OCI-LY1 (cell line): ENCODE data around the gene POU4F3.

Experiments
- H2AFZ ChIP-seq: fragments of 200-600 bp; sonication (generic), shearing (Covaris generic); 2 replicates; pipeline ENCODE4 v1.6.0; 2014; ENCODE audit warnings: antibody characterized with exemption, mild to moderate bottlenecking, low read length
- H3F3A ChIP-seq: fragments of 200-600 bp; sonication (generic), shearing (Covaris generic); 2 replicates; pipeline ENCODE4 v1.6.0; 2014; ENCODE audit warnings: mild to moderate bottlenecking, antibody characterized with exemption, low read length, moderate library complexity; ENCODE audit not compliant: insufficient read depth
- H3K27ac ChIP-seq: fragments of 200-600 bp; sonication (generic); 2 replicates; pipeline ENCODE4 v1.5.1; 2014; ENCODE audit warnings: low read length, mixed run types, mild to moderate bottlenecking, low read depth; ENCODE audit not compliant: poor library complexity, severe bottlenecking
- H3K27me3 ChIP-seq: fragments of 200-600 bp; sonication (generic); 2 replicates; pipeline ENCODE4 v1.6.0; 2014; ENCODE audit warnings: antibody characterized with exemption, mild to moderate bottlenecking, low read length, moderate library complexity; ENCODE audit not compliant: insufficient read depth
- H3K36me3 ChIP-seq: fragments of 200-600 bp; sonication (generic); 2 replicates; pipeline ENCODE4 v1.6.1; 2014; ENCODE audit warnings: mild to moderate bottlenecking, antibody characterized with exemption, low read length, moderate library complexity, mixed read lengths; ENCODE audit not compliant: insufficient read depth
- H3K4me1 ChIP-seq: fragments of 200-600 bp; sonication (generic); 2 replicates; pipeline ENCODE4 v1.5.1; 2014; ENCODE audit warnings: mild to moderate bottlenecking, low read length, moderate library complexity; ENCODE audit not compliant: insufficient read depth, severe bottlenecking
- H3K4me2 ChIP-seq: fragments of 200-600 bp; sonication (generic), shearing (Covaris generic); 2 replicates; pipeline ENCODE4 v1.6.1; 2014; ENCODE audit warnings: low read length
- H3K4me3 ChIP-seq: fragments of 200-600 bp; sonication (generic); 2 replicates; pipeline ENCODE4 v1.5.1; 2014; ENCODE audit warnings: low read length, low read depth, mild to moderate bottlenecking, mixed read lengths; ENCODE audit not compliant: poor library complexity, severe bottlenecking
- H3K79me2 ChIP-seq: fragments of 200-600 bp; shearing (Covaris generic); 2 replicates; pipeline ENCODE4 v1.6.1; 2016; ENCODE audit warnings: mixed run types, low read length, mixed read lengths; ENCODE audit not compliant: insufficient read depth
- H3K9ac ChIP-seq: fragments of 200-600 bp; sonication (generic), shearing (Covaris generic); 2 replicates; pipeline ENCODE4 v1.6.1; 2014; ENCODE audit warnings: mild to moderate bottlenecking, low read length, mixed read lengths
- H3K9me2 ChIP-seq: fragments of 200-600 bp; sonication (generic), shearing (Covaris generic); 2 replicates; pipeline ENCODE4 v1.6.1; 2014; ENCODE audit warnings: low read depth, mild to moderate bottlenecking, low read length, mixed read lengths
- H3K9me3 ChIP-seq: fragments of 200-600 bp; shearing (Covaris generic); 2 replicates; pipeline ENCODE4 v1.6.1; 2014; ENCODE audit warnings: low read length, mixed read lengths
- H4K20me1 ChIP-seq: fragments of 200-600 bp; sonication (generic), shearing (Covaris generic); 2 replicates; pipeline ENCODE4 v1.6.0; 2016; ENCODE audit warnings: mild to moderate bottlenecking, low read length; ENCODE audit not compliant: insufficient read depth
- EZH2 ChIP-seq: fragments of 200-600 bp; sonication (generic), shearing (Covaris generic); IDR thresholded peaks from 2 replicates; pipeline ENCODE4 v1.8.0; 2017; ENCODE audit warnings: borderline replicate concordance, mixed run types, mild to moderate bottlenecking, antibody characterized with exemption, low read length, moderate library complexity, mixed read lengths
- TF ChIP-seq, protein P1 (sequence below): fragments of 200-600 bp; sonication (generic), shearing (Covaris generic); IDR thresholded peaks from 2 replicates; pipeline ENCODE4 v1.5.1; 2017; ENCODE audit warnings: mild to moderate bottlenecking, antibody characterized with exemption, low read length, moderate library complexity, mixed read lengths

The POU4F3 gene

DNA sequence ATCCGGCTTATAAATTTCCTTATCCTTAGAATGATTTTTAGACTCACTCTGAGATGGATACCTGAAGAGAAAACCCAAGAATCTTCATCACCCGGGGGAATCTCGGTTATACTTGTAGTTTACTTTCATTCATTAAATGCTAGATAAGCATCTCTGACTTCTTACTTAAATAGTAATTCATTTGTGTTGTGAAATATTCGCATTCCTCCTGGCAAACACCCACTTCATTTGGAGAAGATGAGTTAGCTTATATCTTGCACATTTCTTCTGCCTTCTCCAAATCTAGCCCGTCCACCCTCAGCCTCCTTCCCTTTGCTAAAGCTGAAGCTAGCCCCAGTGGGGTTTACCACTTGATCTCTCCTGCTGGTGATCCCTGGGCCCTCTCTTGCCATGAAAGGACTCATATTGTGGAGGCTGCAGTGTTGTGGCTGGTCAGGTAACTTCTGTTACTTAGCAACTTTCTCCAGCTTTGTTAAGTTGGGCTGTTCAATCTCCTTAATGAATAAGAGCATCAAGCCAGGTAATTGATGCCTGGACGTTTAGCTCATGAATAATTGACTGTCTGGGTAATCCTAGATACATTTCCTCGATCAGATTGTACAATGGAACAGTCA, 11.3 kb upstream of the POU4F3 start:
- Histone ChIP-seq H3K4me1 (no peaks in the 10 kb centered on the region), H3K4me2 (no peak overlapping the region), H4K20me1 (no peaks in the 10 kb centered on the region), H3K9ac (no peak overlapping the region), H2AFZ (no peak overlapping the region), H3K27ac (no peak overlapping the region), H3K27me3 (no peaks in the 10 kb centered on the region), H3K36me3 (no peaks in the 10 kb centered on the region), H3K9me3 (no peaks in the 10 kb centered on the region), H3K79me2 (no peaks in the 10 kb centered on the region), H3K9me2 (no peaks in the 10 kb centered on the region), H3K4me3 (no peak overlapping the region), H3F3A (no peaks in the 10 kb centered on the region)
- TF ChIP-seq, protein P1, sequence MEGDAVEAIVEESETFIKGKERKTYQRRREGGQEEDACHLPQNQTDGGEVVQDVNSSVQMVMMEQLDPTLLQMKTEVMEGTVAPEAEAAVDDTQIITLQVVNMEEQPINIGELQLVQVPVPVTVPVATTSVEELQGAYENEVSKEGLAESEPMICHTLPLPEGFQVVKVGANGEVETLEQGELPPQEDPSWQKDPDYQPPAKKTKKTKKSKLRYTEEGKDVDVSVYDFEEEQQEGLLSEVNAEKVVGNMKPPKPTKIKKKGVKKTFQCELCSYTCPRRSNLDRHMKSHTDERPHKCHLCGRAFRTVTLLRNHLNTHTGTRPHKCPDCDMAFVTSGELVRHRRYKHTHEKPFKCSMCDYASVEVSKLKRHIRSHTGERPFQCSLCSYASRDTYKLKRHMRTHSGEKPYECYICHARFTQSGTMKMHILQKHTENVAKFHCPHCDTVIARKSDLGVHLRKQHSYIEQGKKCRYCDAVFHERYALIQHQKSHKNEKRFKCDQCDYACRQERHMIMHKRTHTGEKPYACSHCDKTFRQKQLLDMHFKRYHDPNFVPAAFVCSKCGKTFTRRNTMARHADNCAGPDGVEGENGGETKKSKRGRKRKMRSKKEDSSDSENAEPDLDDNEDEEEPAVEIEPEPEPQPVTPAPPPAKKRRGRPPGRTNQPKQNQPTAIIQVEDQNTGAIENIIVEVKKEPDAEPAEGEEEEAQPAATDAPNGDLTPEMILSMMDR: no peak
- TF ChIP-seq EZH2: no peak

DNA sequence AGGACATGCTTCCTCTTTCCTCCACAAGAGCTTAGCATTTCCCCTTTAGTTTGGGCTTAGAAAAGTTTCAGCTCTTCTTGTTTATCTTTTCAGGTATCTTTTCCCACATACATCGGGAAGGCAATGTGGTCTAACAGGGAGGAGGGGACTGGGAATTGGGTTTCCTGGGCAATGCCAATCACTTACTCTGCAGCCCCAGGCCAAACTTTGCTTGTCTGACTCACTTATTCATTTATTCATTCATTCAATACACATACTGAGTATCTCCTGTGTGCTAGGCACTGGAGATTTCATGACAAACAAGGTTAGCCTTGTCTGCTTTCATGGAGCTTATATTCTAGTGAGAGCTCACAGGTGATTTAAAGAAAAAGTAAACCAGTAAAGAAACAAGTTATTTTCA, 10.7 kb upstream of the POU4F3 start:
- Histone ChIP-seq H3K36me3 (no peaks in the 10 kb centered on the region), H3K9me3 (no peaks in the 10 kb centered on the region), H4K20me1 (no peaks in the 10 kb centered on the region), H3F3A (no peaks in the 10 kb centered on the region), H3K9me2 (no peaks in the 10 kb centered on the region), H3K79me2 (no peaks in the 10 kb centered on the region), H2AFZ (no peak overlapping the region), H3K9ac (no peak overlapping the region), H3K27me3 (no peaks in the 10 kb centered on the region), H3K4me2 (no peak overlapping the region), H3K4me1 (no peaks in the 10 kb centered on the region), H3K4me3 (no peak overlapping the region), H3K27ac (no peak overlapping the region)
- TF ChIP-seq EZH2: no peak
- TF ChIP-seq, protein P1: no peak

DNA sequence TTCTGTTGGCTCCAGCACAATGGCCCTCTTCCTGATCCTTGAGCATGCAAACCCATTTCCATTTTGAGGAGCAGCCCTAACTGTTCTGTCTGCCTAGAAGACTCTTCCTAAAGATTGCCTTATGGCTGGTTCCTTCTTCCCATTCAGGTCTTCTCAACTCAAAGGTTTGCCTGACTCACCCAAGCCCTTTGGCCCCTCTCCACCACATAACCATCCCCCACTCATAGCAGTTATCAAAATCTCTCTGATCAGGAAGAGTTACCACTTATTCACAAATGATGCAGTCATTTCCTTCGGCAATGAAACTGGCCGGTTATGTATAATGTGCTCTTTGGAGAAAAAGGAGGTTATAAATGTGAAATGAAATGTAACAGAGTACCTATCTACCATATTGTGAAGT, 8.9 kb upstream of the POU4F3 start:
- H3F3A ChIP-seq: no peaks in the 10 kb centered on the region
- no peaks in the 10 kb centered on the region for H3K79me2 ChIP-seq
- H3K4me2 ChIP-seq: no peak overlapping the region
- no peak overlapping the region for H2AFZ ChIP-seq
- H3K9ac ChIP-seq: no peak overlapping the region
- H3K27me3 ChIP-seq: no peaks in the 10 kb centered on the region
- no peak overlapping the region for H3K27ac ChIP-seq
- no peaks in the 10 kb centered on the region for H3K4me1 ChIP-seq
- no peaks in the 10 kb centered on the region for H3K36me3 ChIP-seq
- no peak overlapping the region for H3K4me3 ChIP-seq
- no peaks in the 10 kb centered on the region for H3K9me2 ChIP-seq
- no peaks in the 10 kb centered on the region for H3K9me3 ChIP-seq
- TF ChIP-seq, protein P1: no peak
- TF ChIP-seq EZH2: no peak
- no peaks in the 10 kb centered on the region for H4K20me1 ChIP-seq
